Transverse colon (tissue), 4 donors: ENCODE results near the gene TPT1. TPM values are rescaled to one million over a fixed set of nuclear protein-coding genes. Genes with fewer than 3 reads are reported as not detected.

Experiments used
- DNase-seq: peaks from one replicate; pipeline ENCODE4 v3.0.0-alpha.2; 2019
- H3K27ac ChIP-seq, 4 donors: fragments of 200-600 bp; sonication (generic); 2 replicates each; pipeline ENCODE4 v1.5.1; 2016 to 2018; ENCODE audit warnings: inconsistent platforms in 4 of 4
- H3K27me3 ChIP-seq: fragments of 200-600 bp; sonication (generic); 2 replicates; pipeline ENCODE4 v1.5.1; 2017; ENCODE audit warnings: inconsistent platforms
- H3K36me3 ChIP-seq, 4 donors: fragments of 200-600 bp; sonication (generic); 2 replicates each; pipeline ENCODE4 v1.5.1; 2017 to 2019; ENCODE audit warnings: inconsistent platforms in 4 of 4
- H3K4me1 ChIP-seq, 4 donors: fragments of 200-600 bp; sonication (generic); 2 replicates each; pipeline ENCODE4 v1.5.1; 2017 to 2020; ENCODE audit warnings: inconsistent platforms in 4 of 4
- H3K4me3 ChIP-seq, 4 donors: fragments of 200-600 bp; sonication (generic); 1 replicate in 1 of 4; 2 replicates in 3 of 4; pipeline versions ENCODE4 v1.5.1 to v1.6.1; 2017 to 2019; ENCODE audit warnings: inconsistent platforms in 4 of 4
- H3K9me3 ChIP-seq, 2 donors: fragments of 200-600 bp; sonication (generic); 2 replicates each; pipeline ENCODE4 v1.5.1; 2017 to 2019; ENCODE audit warnings: inconsistent platforms in 2 of 2
- CTCF ChIP-seq, 5 experiments: fragments of 200-600 bp in 3 of 5; fragments of 450-650 bp in 2 of 5; sonication (generic) in 3 of 5; IDR thresholded peaks; 1 replicate in 2 of 5; 2 replicates in 3 of 5; pipeline ENCODE4 v1.5.1; 2016 to 2017; ENCODE audit warnings: antibody characterized with exemption in 5 of 5, inconsistent platforms in 3 of 5, mild to moderate bottlenecking in 2 of 5, moderate library complexity in 1 of 5
- EP300 ChIP-seq: sonication (generic); formaldehyde crosslinking; IDR thresholded peaks from one replicate; pipeline ENCODE4 v1.6.1; 2017; ENCODE audit warnings: antibody characterized with exemption, low read depth
- POLR2A ChIP-seq: fragments of 450-650 bp; IDR thresholded peaks from one replicate; pipeline ENCODE4 v1.6.1; 2016; ENCODE audit warnings: antibody characterized with exemption, mild to moderate bottlenecking, moderate library complexity
- POLR2AphosphoS5 ChIP-seq, 3 donors: sonication (generic); formaldehyde crosslinking; IDR thresholded peaks; one replicate each; pipeline ENCODE4 v1.6.1; 2016; ENCODE audit warnings: antibody characterized with exemption in 3 of 3
- WGBS, 2 donors: methylation state at CpG; one replicate each; pipeline ENCODE4 v1.1.5; 2018; ENCODE audit warnings: low coverage in 1 of 2; 5-methylcytosine and 5-hydroxymethylcytosine counted together
- in situ Hi-C, 4 donors: fragments of 200-750 bp; cut with MboI; loops; one replicate each; pipeline versions ENCODE4 v1.15.0 to v1.15.1; 2017; ENCODE audit warnings: low sequenced_read_pairs in 3 of 4, low pct_ligation_motif_present in 1 of 4, low pct_unique_long_range_greater_than_20kb in 1 of 4
- intact Hi-C: fragments of 100-400 bp; cut with DNase I; formaldehyde crosslinking; loops from one replicate; pipeline ENCODE4 v1.15.1; 2023; ENCODE audit warnings: low total_unique reads
- small RNA-seq, 4 donors: library from RNA; depleted of rRNA; stranded (forward); fragments of <200 nt; gene quantifications; one replicate each; pipeline ENCODE3, GENCODE V24; 2016
- total RNA-seq, 4 donors: library from RNA; depleted of rRNA; stranded (reverse); fragments of >200 nt; gene quantifications; one replicate each; pipeline ENCODE4 v1.1.0, GENCODE V29; 2016

The TPT1 gene
- total RNA-seq, 4 donors from 2014 or later, result 1,485 to 2,679 (median 2,380) TPM

GRCh38 chr13:45292176-45292575 lies 48.8 kb downstream of the TPT1 start:
- in situ Hi-C loops (no loop called here), intact Hi-C loops (no loop called here)
- H3K9me3 ChIP-seq, result no peaks in the 10 kb centered on the region
- DNase-seq, result no peak
- WGBS, 2 donors, result 88 to 89% methylated on average over 1 of the region's 1 CpG
- no peak overlapping the region for H3K27ac ChIP-seq
- no peak overlapping the region for H3K4me3 ChIP-seq
- no peaks in the 10 kb centered on the region for H3K27me3 ChIP-seq
- H3K4me1 ChIP-seq, result no peaks in the 10 kb centered on the region
- H3K36me3 ChIP-seq, result no peaks in the 10 kb centered on the region
- TF ChIP-seq POLR2A (no peak), CTCF (IDR thresholded peaks at IDR 0.05) (no peak), EP300 (no peak), POLR2AphosphoS5 (IDR thresholded peaks at IDR 0.05) (no peak)

GRCh38 chr13:45289936-45290563 lies 50.9 kb downstream of the TPT1 start:
- Histone ChIP-seq H3K4me3 (no peak overlapping the region), H3K27ac (no peak overlapping the region), H3K36me3 (no peaks in the 10 kb centered on the region), H3K27me3 (no peaks in the 10 kb centered on the region), H3K4me1 (no peaks in the 10 kb centered on the region), H3K9me3 (no peaks in the 10 kb centered on the region)
- 83 to 93% methylated on average over 3 of the region's 3 CpGs for WGBS, 2 donors
- no peak for TF ChIP-seq POLR2A
- no peak for TF ChIP-seq POLR2AphosphoS5 (IDR thresholded peaks at IDR 0.05)
- no peak for TF ChIP-seq EP300
- no peak for TF ChIP-seq CTCF (IDR thresholded peaks at IDR 0.05)
- intact Hi-C loops (loop anchor here (10.0 kb wide), 1 partner anchor 95 kb away; no protein-coding TSS in a partner anchor), in situ Hi-C loops (loop anchor here in 1 of 4 donors (10.0 kb wide), 1 partner anchor 245 kb away; no protein-coding TSS in a partner anchor)
- no peak for DNase-seq

Small RNA genes lying within 50 kb of the gene (small RNA-seq; reads per million reads assigned to genes)
- 167 to 1,616 (median 228) reads per million in 4 donors for gene SNORA31

Other genes starting within 250 kb of the TPT1 start
- gene GTF2F2, start 220.7 kb downstream of the TPT1 start, total RNA-seq, result 10 to 100 TPM in 3 of 4 donors, 1 to 10 TPM in 1; 6.8 to 23.8 (median 13.5) TPM
- gene KCTD4, start 140.1 kb downstream of the TPT1 start, total RNA-seq, result 1 to 10 TPM in 2 of 4 donors, not detected in 2; 1.3 to 1.9 TPM
- 10 to 100 TPM in 1 of 4 donors, 1 to 10 TPM in 3; 2.4 to 15.6 (median 6.5) TPM for gene SLC25A30, start 77.2 kb upstream of the TPT1 start, total RNA-seq
- 100 to 1,000 TPM in 1 of 4 donors, 10 to 100 TPM in 3; 38.2 to 103 (median 58.5) TPM for gene COG3, start 123.8 kb upstream of the TPT1 start, total RNA-seq